Colon (tissue), 2 donors: Measurements from ENCODE around the gene TARDBP.
A peak's percentile ranks its signal among the peaks of the same experiment; 100 is the strongest.
"Not testable (repeated sequence)": the region's sequence is repeated elsewhere in the genome, so short reads cannot be mapped to it uniquely, and the experiment has no call there.

Source experiments
- FAIRE-seq: peaks from 2 replicates; lab custom pipeline; 2012; peaks lifted over from hg19 to GRCh38; lab: Jason Lieb, UNC
- donor health status: control.
- donor health status: control.

Gene TARDBP

DNA sequence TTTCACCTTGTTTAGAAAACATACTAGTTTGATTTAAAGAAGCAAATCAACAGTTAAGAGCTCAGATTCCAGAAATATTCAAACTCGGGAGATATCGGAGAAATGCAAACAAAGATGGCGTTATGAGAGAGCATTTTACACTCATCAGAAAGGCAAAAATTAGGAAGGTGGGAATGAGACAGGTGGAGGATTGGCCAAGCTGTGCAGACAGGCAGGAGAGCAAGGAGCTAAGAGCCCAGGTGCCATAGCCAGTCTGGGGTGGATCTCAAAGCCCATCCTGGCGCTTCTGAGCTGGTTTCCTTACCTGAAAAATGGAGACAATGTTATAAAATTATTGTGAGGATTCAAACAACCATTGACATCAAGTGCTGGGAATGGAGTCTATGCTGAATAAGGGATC is 19.6 kb upstream of the TARDBP start:
- FAIRE-seq = no peak

DNA sequence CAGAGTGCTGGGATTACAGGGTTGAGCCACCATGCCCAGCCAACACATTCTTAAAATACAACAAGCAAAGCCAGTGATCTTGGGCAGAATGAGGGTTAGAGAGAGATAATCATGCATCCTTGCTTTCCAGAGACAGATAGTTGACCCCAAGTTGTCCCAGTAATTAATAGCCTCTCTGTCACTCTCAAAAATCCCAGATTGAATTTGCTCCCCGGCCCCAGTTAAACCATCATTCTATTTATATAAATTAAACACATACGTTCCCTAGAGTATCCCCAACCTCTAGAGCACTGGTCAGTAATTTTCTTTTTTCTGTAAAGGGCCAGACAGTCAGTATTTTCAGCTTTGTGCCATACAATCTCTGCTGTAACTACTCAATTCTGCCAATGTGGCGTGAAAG is 16.4 kb upstream of the TARDBP start:
- no peak for FAIRE-seq

DNA sequence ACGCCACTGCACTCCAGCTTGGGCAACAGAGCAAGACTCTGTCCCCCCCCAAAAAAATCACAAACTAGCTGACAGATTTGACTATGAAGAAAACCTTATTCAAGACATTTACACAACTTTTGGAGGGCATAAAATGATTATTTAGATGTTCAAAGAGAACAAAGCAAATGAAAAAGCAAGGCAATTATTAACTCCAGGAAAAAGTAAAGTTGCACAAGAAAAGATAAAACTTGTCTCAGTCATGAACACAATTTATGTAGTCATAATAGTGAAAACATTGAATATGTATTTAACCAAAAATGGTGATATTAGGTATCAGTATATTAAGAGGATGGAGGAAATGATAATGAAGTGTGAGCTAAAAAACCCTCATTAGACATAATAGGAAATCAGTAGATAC is 11.9 kb upstream of the TARDBP start:
- FAIRE-seq = no peak

DNA sequence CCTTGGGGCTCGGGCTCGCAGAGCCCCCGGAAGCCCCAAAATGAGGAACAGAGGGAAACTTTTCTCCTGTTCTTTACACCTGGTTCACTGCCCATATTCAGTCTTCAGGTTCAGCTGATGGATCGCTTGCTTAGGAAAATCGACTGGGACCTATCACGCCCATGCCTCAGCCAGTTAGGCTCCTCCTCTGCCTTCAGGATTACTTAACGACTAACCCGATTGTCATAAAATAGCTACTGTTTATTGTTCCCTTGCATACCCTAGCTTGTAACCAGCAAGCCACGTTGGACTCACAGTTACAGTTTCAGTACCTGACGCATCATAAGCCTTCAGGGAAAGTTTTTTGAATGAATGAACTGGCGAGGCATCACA is 692 bp downstream of the TARDBP start:
- FAIRE-seq = no peak

DNA sequence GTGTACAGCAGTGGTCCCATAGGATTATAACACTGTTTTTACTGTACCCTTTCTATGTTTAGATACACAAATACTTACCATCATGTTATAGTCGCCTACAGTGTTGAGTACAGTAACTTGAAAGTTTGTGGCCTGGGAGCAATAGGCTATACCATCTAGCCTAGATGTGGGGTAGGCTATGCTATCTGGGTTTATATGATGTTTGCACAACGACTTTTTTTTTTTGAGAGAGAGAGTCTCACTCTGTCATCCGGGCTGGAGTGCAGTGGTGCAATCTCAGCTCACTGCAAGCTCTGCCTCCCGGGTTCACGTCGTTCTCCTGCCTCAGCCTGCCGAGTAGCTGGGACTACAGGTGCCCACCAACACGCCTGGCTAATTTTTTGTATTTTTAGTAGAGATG is 6.9 kb downstream of the TARDBP start:
- FAIRE-seq = not testable (repeated sequence)

GRCh38 chr1:11019971-11020370 is 7.5 kb downstream of the TARDBP start:
- FAIRE-seq = no peak

- FAIRE-seq = no peak
Observed at GRCh38 chr1:11023201-11023600, 10.7 kb downstream of the TARDBP start.

DNA sequence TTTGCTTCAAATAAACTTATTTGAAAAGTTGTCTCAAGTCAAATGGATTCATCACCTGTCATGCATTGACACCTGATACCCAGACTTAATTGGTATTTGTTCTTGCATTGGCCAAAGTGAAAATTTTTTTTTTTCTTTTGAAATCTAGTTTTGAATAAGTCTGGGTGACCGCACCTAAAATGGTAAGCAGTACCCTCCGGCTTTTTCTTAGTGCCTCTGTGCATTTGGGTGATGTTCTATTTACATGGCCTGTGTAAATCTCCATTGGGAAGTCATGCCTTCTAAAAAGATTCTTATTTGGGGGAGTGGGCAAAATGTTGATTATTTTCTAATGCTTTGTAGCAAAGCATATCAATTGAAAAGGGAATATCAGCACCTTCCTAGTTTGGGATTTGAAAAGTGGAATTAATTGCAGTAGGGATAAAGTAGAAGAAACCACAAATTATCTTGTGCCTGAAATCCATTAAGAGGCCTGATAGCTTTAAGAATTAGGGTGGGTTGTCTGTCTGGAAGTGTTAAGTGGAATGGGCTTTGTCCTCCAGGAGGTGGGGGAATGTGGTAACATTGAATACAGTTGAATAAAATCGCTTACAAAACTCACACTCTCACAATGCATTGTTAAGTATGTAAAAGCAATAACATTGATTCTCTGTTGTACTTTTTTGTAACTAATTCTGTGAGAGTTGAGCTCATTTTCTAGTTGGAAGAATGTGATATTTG is 11.9 kb downstream of the TARDBP start:
- FAIRE-seq = no peak

- no peak for FAIRE-seq
Observed at GRCh38 chr1:11024874-11025203, 12.4 kb downstream of the TARDBP start.

- FAIRE-seq = no peak
Observed at GRCh38 chr1:11025618-11026017, 13.2 kb downstream of the TARDBP start.

DNA sequence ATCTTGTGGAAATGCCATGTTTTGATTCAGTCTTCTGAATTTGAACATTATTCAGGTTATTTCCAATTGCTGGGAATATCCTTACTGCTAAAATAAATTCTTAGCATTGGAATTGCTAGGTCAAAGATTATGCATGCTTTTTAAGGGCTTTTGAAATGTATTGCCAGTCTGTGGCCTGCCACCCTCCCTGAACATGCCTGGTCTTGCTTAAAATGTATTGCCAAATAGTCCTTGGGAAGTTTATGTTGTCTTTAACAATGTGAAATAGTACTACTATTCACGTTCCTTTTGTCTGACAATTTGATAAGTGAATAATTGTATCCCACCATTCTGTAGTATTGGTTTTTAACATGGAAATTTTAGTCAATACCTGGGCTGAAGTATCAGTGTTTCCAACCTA is 13.6 kb downstream of the TARDBP start:
- no peak for FAIRE-seq

GRCh38 chr1:11026903-11027302 is 14.4 kb downstream of the TARDBP start:
- FAIRE-seq = no peak

DNA sequence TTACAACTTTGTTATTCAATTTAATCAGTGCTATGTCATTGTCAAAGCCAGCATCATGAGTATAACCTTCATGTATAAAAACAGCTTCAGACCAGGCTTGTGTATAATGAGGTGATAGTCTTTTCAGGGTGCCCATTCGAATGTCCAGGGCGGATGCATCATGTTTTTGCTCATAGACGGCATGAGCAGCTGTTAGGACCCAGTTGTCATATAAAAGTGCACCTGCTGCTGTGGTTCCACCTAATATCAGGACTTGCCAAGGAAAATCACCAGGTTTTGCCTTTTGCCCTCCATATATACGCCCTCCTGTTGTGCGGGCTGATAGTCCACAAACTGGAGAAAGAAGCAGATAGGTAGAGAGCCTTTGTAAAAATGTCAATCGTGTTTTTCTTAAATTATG is 14.9 kb downstream of the TARDBP start:
- no peak for FAIRE-seq

DNA sequence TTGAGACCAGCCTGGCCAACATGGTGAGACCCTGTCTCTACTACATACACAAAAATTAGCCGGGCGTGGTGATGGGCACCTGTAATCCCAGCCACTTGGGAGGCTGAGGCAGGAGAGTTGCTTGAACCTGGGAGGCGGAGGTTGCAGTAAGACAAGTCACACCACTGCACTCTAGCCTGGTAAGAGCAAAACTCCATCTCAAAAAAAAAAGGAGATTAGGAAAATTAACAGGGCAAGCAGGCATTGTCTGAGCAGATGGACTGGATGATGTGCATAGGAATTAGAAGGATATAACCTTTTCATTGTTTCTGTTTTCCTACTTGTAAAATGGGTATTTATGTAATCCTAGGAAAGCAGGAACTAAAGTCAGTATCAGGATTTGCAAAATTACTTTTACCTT is 15.6 kb downstream of the TARDBP start:
- FAIRE-seq = no peak

GRCh38 chr1:11030865-11031264 is 18.4 kb downstream of the TARDBP start:
- no peak for FAIRE-seq

- no peak for FAIRE-seq
Observed at GRCh38 chr1:11031624-11032262, 19.3 kb downstream of the TARDBP start.

- FAIRE-seq = peak; percentile 62
Observed at GRCh38 chr1:11037019-11037739, 24.7 kb downstream of the TARDBP start.

GRCh38 chr1:11037740-11038182 is 25.3 kb downstream of the TARDBP start:
- FAIRE-seq = no peak

- FAIRE-seq = no peak
Observed at GRCh38 chr1:11039351-11040104, 27.1 kb downstream of the TARDBP start.

- not testable (repeated sequence) for FAIRE-seq
Observed at GRCh38 chr1:11040105-11040429, 27.6 kb downstream of the TARDBP start.

GRCh38 chr1:11041048-11041447 is 28.6 kb downstream of the TARDBP start:
- no peak for FAIRE-seq

GRCh38 chr1:11042065-11042464 is 29.6 kb downstream of the TARDBP start:
- FAIRE-seq = no peak
